T-helper 1 cell treated with Interleukin-12 subunit alpha and Interleukin-12 subunit beta and Interleukin-4 antibody, amounts not matched to agents 30 μg/mL and 1 μg/mL, for 36 hours (primary cell): ENCODE measurements around the gene SLC2A6.
A peak's percentile ranks its signal among the peaks of the same experiment; 100 is the strongest.

Experiments
- H3K27ac Mint-ChIP-seq: one replicate; pipeline ENCODE4 v1.8.0; 2021; ENCODE audit warnings: mild to moderate bottlenecking, mixed read lengths
- H3K27me3 Mint-ChIP-seq: one replicate; pipeline ENCODE4 v1.8.0; 2021; ENCODE audit warnings: low read depth, mixed read lengths
- H3K36me3 Mint-ChIP-seq: one replicate; pipeline ENCODE4 v1.8.0; 2021; ENCODE audit warnings: low read depth, mixed read lengths
- H3K4me1 Mint-ChIP-seq: one replicate; pipeline ENCODE4 v1.8.0; 2021; ENCODE audit warnings: low read depth, mixed read lengths
- H3K4me3 Mint-ChIP-seq: one replicate; pipeline ENCODE4 v1.8.0; 2021; ENCODE audit warnings: mild to moderate bottlenecking, moderate library complexity, mixed read lengths
- H3K9me3 Mint-ChIP-seq: one replicate; pipeline ENCODE4 v1.8.0; 2021; ENCODE audit warnings: mixed read lengths

Gene SLC2A6

DNA sequence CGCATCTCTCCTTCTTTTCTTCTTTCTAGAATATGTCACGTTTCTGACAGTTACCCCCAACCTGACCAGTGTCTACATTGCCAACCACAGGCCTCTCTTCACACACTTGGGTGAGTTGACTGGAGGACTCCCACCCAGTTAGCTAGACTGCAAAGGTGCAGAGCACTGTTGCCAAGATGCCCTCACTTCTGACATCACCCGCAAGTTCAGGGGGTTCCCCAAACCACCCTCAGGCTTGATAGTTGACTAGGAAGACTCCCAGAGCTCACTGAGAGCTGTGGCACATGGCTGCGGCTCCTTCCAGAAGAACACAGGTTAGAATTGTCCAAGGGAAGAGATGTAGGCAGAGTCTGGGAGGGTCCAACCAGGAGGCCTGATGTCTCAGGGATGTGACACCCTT is 39.6 kb downstream of the SLC2A6 start:
- Mint-ChIP-seq H3K27ac (no peak overlapping the region), H3K27me3 (no peaks in the 10 kb centered on the region), H3K36me3 (no peaks in the 10 kb centered on the region), H3K9me3 (no peaks in the 10 kb centered on the region), H3K4me3 (no peak overlapping the region), H3K4me1 (no peaks in the 10 kb centered on the region)

DNA sequence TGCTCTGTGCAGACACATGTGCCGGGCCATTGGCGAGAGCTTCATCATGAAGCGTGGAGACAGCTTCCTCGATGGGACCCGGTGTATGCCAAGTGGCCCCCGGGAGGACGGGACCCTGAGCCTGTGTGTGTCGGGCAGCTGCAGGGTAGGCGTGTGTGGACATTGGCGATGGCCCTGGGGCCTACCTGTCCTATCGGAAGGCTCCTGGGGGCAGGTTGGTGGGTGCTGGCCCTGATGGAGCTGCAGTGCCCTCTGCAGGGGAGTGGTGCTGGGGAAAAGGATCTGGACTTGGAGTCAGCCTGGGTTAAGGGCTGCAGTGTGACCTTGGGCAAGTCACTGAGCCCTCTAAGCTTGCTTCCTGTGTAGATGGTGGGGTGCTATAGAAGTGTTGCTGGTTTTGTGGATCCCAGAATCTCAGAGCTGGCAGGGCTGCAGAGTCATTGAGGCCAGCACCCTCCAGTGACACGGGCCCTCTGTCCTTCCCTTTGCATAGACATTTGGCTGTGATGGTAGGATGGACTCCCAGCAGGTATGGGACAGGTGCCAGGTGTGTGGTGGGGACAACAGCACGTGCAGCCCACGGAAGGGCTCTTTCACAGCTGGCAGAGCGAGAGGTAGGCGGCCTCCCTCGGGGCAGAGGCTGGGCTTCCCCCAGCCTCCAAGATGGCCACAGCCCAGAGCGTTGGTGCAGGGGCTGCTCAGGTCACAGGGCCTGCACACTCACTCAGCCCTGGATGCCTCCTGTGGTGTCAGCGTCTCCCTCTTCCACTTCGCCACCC is 41.0 kb downstream of the SLC2A6 start:
- no peaks in the 10 kb centered on the region for H3K9me3 Mint-ChIP-seq

DNA sequence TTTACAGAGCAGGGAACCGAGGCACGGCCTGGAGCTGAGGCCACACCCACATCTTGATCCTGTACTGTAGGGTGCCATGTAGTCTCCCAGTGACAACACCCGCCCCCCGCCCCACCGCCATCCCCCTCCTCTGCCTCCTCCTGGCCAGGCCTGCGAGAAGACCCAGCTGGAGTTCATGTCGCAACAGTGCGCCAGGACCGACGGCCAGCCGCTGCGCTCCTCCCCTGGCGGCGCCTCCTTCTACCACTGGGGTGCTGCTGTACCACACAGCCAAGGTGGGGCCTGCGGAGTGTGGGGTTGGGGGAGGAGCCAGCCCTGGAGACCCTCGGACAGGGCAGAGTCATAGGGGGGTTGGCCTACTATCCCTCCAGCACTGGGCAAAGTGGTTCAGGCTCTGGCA is 42.2 kb downstream of the SLC2A6 start:
- no peak overlapping the region for H3K27ac Mint-ChIP-seq
- no peaks in the 10 kb centered on the region for H3K27me3 Mint-ChIP-seq
- no peaks in the 10 kb centered on the region for H3K4me1 Mint-ChIP-seq
- no peak overlapping the region for H3K4me3 Mint-ChIP-seq
- H3K36me3 Mint-ChIP-seq: no peaks in the 10 kb centered on the region
- H3K9me3 Mint-ChIP-seq: no peaks in the 10 kb centered on the region

More for the DNA sequence above, 41.0 kb downstream of the SLC2A6 start:
- Mint-ChIP-seq H3K27me3 (no peaks in the 10 kb centered on the region), H3K36me3 (no peaks in the 10 kb centered on the region), H3K4me1 (no peaks in the 10 kb centered on the region), H3K4me3 (no peak overlapping the region), H3K27ac (no peak overlapping the region)

DNA sequence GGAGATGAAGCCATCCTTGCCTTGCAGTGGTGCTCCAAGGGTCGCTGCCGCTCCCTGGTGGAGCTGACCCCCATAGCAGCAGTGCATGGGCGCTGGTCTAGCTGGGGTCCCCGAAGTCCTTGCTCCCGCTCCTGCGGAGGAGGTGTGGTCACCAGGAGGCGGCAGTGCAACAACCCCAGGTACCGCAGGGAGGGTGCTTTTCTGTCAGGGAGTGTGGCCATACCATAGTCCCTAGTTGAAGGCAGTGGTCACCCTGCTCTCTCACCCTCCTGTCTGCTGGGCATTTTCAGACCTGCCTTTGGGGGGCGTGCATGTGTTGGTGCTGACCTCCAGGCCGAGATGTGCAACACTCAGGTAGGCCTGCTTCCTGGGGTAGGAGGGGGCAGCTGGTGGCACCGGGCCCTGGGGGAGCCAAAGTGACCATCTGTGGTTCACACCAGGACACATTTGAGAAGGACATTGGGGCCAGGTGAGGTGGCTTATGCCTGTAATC is 45.5 kb downstream of the SLC2A6 start:
- Mint-ChIP-seq H3K4me3 (no peak overlapping the region), H3K27me3 (peaks cover 5% of the 10 kb centered on the region), H3K36me3 (no peaks in the 10 kb centered on the region), H3K27ac (no peak overlapping the region), H3K4me1 (no peaks in the 10 kb centered on the region), H3K9me3 (no peaks in the 10 kb centered on the region)

DNA sequence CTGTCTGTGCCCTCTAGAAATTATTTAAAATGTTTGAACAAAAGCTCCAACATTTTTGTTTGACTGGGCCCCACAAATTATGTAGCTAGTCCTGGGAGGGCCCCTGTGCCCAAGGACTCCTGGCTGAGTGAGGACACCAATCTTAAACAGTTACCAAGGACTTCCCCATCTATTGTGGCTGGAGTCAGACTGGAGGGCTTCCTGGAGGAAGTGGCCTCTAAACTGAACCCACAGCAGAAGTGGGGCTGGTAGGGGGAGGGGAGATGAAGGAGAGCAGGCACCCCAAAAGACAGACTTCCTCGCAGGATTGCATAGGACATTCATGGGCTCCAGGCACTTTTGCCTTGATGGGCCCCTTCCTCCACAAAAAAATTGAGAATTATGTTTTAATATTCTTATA is 48.7 kb downstream of the SLC2A6 start:
- no peak overlapping the region for H3K27ac Mint-ChIP-seq
- H3K4me3 Mint-ChIP-seq: no peak overlapping the region
- H3K36me3 Mint-ChIP-seq: no peaks in the 10 kb centered on the region
- no peaks in the 10 kb centered on the region for H3K9me3 Mint-ChIP-seq
- peaks cover 22% of the 10 kb centered on the region for H3K27me3 Mint-ChIP-seq
- no peaks in the 10 kb centered on the region for H3K4me1 Mint-ChIP-seq

DNA sequence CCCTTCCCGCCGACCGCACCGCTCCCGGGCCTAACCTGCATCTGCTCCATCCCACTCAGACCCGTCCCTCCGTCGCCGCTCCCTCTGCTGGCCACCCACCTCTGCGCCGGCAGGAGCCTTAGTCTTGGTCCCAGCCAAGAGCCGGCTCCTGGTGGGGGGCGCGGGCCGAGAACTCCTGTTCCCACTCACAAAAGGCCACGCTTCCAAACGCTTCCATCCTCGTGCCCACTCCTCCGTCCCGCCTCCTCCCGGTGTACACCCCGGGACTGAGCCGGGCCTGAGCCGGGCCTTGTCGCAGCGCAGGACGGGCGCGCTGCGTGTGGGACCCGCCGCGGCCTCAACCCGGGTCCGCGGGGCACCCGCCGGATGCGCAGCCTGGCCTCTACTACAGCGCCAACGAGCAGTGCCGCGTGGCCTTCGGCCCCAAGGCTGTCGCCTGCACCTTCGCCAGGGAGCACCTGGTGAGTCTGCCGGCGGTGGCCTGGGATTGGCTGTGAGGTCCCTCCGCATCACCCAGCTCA is 49.2 kb downstream of the SLC2A6 start:
- no peak overlapping the region for H3K27ac Mint-ChIP-seq
- H3K4me3 Mint-ChIP-seq: no peak overlapping the region
- peaks cover 22% of the 10 kb centered on the region for H3K27me3 Mint-ChIP-seq
- no peaks in the 10 kb centered on the region for H3K36me3 Mint-ChIP-seq
- no peaks in the 10 kb centered on the region for H3K9me3 Mint-ChIP-seq
- no peaks in the 10 kb centered on the region for H3K4me1 Mint-ChIP-seq

DNA sequence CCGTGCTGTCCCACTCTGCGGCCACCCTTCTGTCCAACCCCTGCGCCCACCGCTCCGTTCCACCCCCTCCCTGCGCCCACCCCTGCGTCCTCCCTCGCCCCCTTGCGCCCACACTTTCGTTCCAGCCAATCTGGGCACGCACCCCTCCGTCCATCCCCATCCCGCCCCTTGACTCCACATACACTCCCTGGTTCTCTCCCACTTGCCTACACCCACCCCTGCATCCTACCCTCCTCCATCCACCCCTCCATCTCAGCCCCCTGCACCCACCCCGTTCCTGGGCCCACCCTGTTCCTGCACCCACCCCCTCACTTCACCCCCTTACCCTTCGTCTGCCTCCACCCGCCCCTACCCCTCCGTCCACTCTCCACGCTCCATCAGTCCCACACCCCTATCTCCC is 49.7 kb downstream of the SLC2A6 start:
- no peaks in the 10 kb centered on the region for H3K9me3 Mint-ChIP-seq
- H3K27ac Mint-ChIP-seq: no peak overlapping the region
- H3K4me1 Mint-ChIP-seq: no peaks in the 10 kb centered on the region
- H3K27me3 Mint-ChIP-seq: peaks cover 22% of the 10 kb centered on the region
- H3K36me3 Mint-ChIP-seq: no peaks in the 10 kb centered on the region
- H3K4me3 Mint-ChIP-seq: no peak overlapping the region

DNA sequence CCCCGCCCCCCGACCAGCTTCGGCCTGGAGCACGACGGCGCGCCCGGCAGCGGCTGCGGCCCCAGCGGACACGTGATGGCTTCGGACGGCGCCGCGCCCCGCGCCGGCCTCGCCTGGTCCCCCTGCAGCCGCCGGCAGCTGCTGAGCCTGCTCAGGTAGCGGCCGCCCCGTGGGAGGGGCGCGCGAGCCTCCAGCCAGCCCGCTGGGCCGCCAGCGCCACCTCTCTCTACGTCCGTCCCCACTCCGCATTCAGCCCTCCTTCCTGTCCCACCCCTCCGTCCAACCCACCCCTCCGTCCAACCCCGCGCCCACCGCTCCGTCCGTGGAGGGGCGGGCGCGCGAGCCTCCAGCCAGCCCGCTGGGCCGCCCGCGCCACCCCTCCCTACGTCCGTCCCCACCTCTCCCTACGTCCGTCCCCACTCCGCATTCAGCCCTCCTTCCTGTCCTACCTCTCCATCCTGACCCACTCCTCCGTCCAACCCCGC is 50.2 kb downstream of the SLC2A6 start:
- no peak overlapping the region for H3K27ac Mint-ChIP-seq
- H3K9me3 Mint-ChIP-seq: no peaks in the 10 kb centered on the region
- no peaks in the 10 kb centered on the region for H3K36me3 Mint-ChIP-seq
- H3K27me3 Mint-ChIP-seq: peaks cover 22% of the 10 kb centered on the region
- H3K4me3 Mint-ChIP-seq: no peak overlapping the region
- H3K4me1 Mint-ChIP-seq: no peaks in the 10 kb centered on the region

DNA sequence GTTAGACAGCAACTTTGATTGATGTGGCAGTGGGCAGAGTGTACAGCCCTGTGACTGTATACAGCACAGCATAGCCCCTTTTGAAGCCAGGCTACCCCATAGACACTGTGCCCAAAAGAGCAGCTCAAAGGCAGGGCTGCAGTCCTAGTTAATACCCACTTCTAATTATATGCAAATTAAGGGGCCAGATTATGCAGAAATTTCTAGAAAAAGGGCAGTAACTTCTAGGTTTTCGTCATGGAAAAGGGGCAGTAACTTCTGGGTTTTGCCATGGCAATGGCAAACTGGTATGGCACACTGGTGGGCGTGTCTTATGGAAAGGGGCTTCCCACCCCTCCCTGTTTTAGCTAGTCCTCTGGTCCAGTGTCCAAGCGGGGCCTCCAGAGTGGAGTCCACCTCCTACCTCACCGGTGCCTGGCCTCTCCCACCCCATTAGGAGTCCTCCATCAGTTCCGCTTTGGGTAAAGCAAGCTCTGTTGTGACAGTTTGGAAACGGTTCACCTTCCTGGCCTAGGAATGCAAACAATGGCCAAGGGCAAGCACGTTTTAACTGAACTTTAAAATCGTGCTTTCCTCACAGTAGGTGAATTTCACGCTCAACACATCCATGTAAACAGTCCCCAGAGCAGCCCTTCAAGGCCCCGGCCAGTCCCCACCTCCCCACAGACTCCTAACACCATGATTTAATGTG is 51.1 kb downstream of the SLC2A6 start:
- Mint-ChIP-seq H3K27me3 (peaks cover 22% of the 10 kb centered on the region), H3K4me1 (no peaks in the 10 kb centered on the region), H3K4me3 (peak overlapping the region; percentile 44), H3K27ac (no peak overlapping the region), H3K9me3 (no peaks in the 10 kb centered on the region), H3K36me3 (no peaks in the 10 kb centered on the region)

DNA sequence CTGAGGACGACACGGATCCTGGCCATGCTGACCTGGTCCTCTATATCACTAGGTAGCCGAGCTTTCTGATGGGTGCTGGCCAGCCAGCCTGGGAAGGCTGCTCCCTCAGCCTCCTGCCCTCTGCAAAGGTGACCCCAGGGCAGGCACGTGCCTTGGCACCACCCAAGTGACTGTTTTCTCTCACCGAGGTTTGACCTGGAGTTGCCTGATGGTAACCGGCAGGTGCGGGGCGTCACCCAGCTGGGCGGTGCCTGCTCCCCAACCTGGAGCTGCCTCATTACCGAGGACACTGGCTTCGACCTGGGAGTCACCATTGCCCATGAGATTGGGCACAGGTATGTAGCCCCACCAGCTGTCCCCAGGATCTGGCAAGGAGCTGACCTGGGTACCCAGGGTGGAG is 52.9 kb downstream of the SLC2A6 start:
- no peaks in the 10 kb centered on the region for H3K36me3 Mint-ChIP-seq
- peaks cover 7% of the 10 kb centered on the region for H3K4me1 Mint-ChIP-seq
- no peak overlapping the region for H3K4me3 Mint-ChIP-seq
- H3K9me3 Mint-ChIP-seq: no peaks in the 10 kb centered on the region
- no peak overlapping the region for H3K27ac Mint-ChIP-seq
- H3K27me3 Mint-ChIP-seq: peaks cover 22% of the 10 kb centered on the region

DNA sequence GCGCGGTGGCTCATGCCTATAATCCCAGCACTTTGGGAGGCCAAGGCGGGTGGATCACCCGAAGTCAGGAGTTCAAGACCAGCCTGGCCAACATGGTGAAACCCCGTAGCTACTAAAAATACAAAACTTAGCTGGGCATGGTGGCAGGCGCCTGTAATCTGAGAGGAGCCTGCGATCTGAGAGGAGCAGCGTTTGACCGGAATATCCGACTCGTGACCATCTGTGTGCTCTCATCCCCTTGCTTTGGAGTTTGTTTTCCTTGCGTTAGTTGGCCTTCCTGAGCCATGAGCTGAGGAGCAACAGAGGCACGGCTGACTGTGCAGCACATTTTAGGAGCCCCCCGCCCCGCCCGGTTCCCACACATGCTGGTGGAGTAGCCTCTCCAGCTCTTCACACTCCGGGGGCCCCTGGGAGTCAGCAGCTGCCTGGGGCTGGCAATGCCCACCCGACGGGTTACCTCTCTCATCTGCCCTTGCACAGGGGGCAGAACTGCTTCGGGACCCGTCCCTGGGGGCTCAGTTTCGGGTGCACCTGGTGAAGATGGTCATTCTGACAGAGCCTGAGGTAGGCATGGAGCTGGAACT is 53.8 kb downstream of the SLC2A6 start:
- peaks cover 11% of the 10 kb centered on the region for H3K4me1 Mint-ChIP-seq
- peaks cover 19% of the 10 kb centered on the region for H3K27me3 Mint-ChIP-seq
- no peaks in the 10 kb centered on the region for H3K9me3 Mint-ChIP-seq
- no peak overlapping the region for H3K27ac Mint-ChIP-seq
- H3K36me3 Mint-ChIP-seq: no peaks in the 10 kb centered on the region
- no peak overlapping the region for H3K4me3 Mint-ChIP-seq

DNA sequence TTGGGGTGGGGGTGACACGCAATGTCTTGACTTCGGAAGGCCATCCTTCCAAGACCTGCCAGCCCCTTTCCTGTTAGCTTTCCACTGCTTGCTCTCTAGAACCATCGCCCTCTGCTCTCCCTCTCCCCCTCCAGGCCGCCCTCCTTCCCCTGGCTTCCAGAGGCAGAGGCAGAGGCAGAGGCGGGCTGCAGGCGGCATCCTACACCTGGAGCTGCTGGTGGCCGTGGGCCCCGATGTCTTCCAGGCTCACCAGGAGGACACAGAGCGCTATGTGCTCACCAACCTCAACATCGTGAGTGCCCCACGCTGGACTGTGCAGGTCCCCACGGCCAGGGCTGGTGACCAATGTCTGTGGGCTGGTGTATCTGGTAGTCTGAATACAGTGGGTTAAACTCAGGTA is 54.7 kb downstream of the SLC2A6 start:
- Mint-ChIP-seq H3K4me1 (peaks cover 14% of the 10 kb centered on the region), H3K27ac (no peak overlapping the region), H3K27me3 (peaks cover 16% of the 10 kb centered on the region), H3K9me3 (no peaks in the 10 kb centered on the region), H3K4me3 (no peak overlapping the region), H3K36me3 (no peaks in the 10 kb centered on the region)

DNA sequence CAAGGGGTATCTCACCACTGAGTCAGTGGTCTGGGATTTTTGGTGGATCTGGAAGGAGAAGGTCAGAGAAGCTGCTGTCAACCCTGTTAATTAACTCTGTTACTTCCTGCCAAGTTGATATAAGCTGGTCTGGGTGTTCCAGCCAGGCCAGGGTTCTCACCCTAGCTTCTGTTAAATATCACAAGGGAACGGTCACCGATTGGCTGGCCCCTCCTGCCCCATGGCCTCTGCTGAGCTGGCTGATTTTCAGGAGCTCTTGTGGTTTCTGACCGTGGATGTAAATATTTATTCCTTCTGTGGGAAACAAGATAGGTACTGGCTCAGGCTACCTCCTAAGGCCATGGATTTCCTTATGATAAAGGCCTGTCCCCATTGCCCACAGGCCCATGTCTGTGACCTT is 55.7 kb downstream of the SLC2A6 start:
- H3K36me3 Mint-ChIP-seq: no peaks in the 10 kb centered on the region
- peaks cover 23% of the 10 kb centered on the region for H3K4me1 Mint-ChIP-seq
- H3K4me3 Mint-ChIP-seq: no peak overlapping the region
- H3K27ac Mint-ChIP-seq: no peak overlapping the region
- no peaks in the 10 kb centered on the region for H3K9me3 Mint-ChIP-seq
- H3K27me3 Mint-ChIP-seq: peaks cover 16% of the 10 kb centered on the region

DNA sequence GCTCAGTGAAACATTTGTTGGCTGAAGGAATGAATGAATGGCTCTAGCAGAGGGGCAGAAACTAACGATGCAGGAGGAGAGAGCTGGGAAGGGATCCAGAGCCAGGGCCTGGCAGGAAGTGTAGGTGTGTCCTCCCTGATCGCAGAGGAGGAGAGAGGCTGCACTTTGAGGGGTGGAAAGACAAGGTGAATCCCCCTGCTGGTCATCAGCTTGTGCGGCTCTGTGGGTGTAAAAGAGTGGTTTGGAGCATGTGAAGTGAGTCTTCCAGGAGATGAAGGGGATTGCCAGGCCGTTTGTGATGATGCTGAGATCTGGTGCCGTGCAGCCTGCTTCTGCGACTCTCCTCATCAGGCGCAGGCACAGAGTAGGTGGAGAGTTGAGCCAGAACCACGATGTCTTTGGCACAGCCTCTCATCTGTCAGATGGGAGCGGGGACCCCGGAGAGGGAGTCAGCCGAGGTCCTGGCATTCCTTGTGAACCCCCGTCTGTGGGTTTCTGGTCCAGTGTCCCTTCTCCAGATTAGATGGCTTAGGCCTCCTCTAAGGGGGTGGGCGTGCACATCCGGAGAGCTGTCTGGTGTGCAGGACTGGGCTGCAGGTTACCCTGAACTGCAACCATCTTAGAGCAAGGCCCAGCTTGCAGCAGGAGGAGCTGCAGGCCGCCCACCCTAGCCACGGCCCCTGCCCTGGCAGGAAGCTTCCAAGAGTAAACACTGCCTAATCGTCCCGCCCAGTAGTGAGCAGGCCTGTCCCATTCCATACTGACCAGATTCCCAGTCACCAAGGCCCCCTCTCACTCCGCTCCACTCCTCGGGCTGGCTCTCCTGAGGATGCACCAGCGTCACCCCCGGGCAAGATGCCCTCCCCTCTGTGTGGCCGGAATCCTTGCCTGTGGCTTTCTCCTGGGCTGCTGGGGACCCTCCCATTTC is 57.0 kb downstream of the SLC2A6 start, which contains the start of gene ADAMTS13:
Gene ADAMTS13, plus strand, starts transcription at position 753 of the 928 bp plus-strand sequence. Its CDS starts 77 bp downstream, at position 830.
- no peaks in the 10 kb centered on the region for H3K36me3 Mint-ChIP-seq
- H3K9me3 Mint-ChIP-seq: no peaks in the 10 kb centered on the region
- peak within 1 kb of the TSS; percentile 1 for H3K4me3 Mint-ChIP-seq
- peaks cover 3% of the 10 kb centered on the region for H3K27me3 Mint-ChIP-seq
- peak within 1 kb of the TSS; percentile 58 for H3K27ac Mint-ChIP-seq
- H3K4me1 Mint-ChIP-seq: peaks cover 26% of the 10 kb centered on the region
